Activated CD8-positive, alpha-beta memory T cell treated with anti-CD3 and anti-CD28 coated beads for 24 hours (primary cell): ENCODE results near the gene ITGBL1.
"Not testable (repeated sequence)": the region's sequence is repeated elsewhere in the genome, so short reads cannot be mapped to it uniquely, and the experiment has no call there.

Experiments used
- DNase-seq: peaks from one replicate; pipeline ENCODE4 v3.0.0-alpha.2; 2020

Gene ITGBL1

DNA sequence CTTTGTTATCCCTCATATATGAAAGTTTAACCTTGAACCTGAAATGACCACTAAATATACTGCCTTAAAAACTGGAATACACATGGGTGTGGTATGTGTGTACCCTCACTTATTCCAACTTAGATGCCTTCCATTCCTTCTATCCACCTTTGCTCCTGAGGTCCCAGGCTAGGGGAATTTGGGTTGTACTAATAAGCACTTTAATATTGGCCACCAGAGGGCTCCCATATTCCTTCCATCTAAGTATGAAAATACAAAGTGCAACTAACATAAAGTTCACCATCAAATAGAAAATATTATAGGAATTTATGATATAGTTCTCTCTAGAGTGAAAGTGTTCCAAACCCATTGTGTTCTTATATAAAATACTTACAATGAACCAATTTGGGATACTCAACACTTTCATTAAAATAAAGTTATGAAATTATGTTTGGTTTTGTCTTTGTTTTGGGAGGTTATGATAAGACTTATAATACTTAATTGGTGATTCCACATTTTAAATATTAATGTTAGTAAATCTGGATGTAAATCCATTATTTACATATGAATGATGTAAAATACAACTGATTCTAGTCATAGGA lies 62.3 kb downstream of the ITGBL1 start:
- no peak for DNase-seq

DNA sequence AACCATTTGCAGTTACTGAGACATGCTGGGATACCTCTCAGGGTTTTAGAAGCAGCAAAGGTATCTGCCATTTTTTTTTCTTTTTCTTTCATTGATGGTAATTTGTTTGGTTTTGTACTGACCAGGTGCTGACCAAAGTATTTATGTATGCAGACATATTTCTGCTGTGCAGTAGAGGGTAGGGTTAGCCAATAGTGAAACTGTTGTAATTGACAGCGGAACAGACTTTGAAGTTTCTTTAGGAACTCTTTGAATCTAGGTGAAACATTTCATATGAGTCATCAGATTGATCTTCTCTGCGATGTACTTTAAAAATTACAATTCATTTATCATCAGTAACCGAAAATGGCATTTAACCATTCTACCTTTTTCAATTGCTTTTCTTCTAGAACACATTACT lies 63.0 kb downstream of the ITGBL1 start:
- no peak for DNase-seq

GRCh38 chr13:101516262-101516661 lies 63.8 kb downstream of the ITGBL1 start:
- no peak for DNase-seq

- DNase-seq: no peak
These were observed 68.2 kb downstream of the ITGBL1 start for GRCh38 chr13:101520672-101521071.

- no peak for DNase-seq
These were observed 68.9 kb downstream of the ITGBL1 start for GRCh38 chr13:101521371-101521770.

- no peak for DNase-seq
These were observed 70.1 kb downstream of the ITGBL1 start for GRCh38 chr13:101522607-101523006.

DNA sequence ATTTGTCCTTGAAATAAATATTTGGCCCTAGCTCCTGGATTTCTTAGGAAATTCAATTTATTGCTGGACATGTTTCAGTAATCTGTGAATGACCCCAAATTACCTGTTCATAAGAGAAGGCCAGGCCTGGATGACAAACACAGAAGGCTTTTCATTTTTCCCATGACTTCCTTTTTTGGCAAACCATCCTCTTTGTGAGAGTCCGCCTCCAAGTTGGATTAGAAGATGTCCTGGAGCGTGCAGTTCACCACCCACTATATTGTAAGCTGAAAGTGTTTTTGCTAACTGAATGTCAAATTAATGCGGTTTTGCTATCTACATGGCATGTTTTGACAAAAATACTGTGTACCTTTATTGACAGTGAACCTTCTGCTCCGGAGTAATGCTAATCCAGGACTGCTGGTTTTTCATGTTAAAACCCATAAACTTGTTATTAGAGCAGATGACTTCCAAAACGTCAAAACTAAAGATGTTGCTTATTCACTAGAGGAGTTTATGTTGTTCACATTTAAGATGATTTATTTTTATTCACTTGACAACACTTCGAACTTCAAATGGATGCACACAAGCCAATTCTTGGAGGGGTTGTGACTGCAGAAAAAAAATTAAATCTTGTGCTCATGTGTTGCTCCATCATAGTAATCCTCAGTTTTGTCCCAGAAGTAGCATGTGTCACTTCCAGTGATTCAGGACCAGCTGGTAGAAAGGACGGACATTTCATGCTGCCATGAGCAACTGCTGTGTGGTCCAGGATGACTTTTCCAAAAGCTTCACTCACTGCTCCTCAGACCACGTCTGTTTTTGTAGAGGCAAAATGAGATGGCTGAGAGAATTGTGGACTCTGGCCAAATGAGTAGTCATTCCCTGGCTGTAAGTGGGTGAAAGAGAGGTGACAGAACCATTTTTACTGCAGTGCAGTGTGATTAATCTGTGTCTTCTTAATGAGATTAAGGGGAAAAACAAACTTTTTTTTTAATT lies 71.0 kb downstream of the ITGBL1 start:
- DNase-seq: no peak

DNA sequence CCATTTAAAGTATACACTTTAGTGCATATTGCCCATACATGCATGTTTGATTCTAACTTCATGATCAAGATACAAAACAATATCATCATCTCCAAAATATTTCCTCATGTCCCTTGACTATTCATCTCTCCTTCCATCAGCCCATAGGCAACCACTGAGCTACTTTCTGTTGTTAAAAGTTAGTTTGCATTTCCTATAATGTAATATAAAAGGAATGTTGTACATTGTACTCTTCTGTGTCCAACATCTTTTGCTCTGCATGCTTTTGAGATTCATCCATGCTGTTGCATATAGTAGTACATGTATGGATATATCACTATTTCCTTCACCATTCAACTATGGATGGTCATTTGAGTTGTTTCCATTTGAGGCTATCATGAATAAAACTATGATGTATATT lies 74.7 kb downstream of the ITGBL1 start:
- DNase-seq: no peak

DNA sequence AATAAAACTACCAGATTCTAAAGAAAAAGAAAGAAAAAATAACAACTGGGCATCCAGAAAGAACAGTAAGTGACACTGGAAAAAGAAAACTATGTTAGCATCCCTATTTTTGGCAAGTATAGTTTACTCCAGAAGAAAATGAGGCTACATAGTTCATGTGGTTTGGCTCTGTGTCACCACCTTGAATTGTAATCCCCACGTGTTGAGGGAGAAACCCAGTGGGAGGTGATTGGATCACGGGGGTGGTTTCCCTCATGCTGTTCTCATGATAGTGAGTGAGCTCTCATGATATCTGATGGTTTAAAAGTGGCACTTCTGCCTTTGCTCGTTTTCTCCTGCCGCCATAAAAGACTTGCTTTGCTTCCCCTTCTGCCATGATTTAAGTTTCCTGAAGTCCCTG lies 76.9 kb downstream of the ITGBL1 start:
- no peak for DNase-seq

GRCh38 chr13:101530293-101530692 lies 77.8 kb downstream of the ITGBL1 start:
- no peak for DNase-seq

DNA sequence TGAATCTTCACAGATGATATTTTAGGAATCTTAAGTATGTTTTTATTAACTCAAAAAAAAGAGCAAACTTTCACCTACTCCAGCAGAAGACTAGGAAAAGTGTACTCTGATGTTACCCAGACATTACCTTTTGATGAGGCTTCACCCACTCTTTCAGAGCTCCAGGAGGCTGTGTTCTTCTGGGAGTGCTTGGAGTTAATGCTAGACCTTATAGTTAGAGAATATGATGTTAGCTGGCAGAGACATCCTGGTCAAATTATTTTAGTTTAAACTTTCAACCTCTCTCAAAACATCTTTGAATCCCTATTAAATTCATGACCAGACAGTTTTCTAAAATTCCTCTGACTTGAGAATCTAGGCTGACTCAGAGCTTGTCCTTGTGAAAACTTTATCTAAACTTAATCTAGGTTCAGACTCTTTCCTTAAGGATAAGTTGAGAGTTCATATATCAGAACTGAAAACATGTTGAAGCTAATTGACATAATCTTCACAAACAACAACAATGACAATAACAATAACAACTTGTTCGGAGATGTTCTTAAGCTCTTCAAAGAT lies 82.8 kb downstream of the ITGBL1 start:
- DNase-seq: no peak

DNA sequence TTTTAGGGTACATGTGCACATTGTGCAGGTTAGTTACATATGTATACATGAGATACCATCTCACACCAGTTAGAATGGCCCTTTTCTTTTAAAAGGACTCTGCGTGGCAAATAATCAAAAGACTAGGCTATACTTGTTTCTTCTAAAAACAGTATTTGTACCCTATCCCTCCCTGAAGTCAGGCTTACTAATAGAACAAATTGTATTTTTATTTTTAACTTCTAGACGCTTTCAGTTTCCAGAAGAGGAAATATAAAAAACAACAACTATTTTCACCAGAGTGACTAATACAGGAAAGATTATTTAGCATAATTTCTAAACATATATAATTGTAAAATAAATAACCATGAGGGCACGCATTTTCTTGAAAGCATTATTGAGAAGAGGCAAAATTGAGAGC lies 83.6 kb downstream of the ITGBL1 start:
- DNase-seq: no peak

DNA sequence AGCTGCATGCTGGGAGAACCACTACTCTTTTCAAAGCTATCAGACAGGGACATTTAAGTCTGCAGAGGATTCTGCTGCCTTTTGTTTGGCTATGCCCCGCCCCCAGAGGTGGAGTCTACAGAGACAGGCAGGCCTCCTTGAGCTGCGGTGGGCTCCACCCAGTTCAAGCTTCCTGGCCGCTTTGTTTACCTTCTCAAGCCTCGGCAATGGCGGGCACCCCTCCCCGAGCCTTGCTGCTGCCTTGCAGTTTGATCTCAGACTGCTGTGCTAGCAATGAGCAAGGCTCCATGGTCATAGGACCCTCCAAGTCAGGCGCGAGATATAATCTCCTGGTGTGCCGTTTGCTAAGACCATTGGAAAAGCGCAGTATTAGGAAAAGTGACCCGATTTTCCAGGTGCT lies 92.1 kb downstream of the ITGBL1 start:
- not testable (repeated sequence) for DNase-seq

DNA sequence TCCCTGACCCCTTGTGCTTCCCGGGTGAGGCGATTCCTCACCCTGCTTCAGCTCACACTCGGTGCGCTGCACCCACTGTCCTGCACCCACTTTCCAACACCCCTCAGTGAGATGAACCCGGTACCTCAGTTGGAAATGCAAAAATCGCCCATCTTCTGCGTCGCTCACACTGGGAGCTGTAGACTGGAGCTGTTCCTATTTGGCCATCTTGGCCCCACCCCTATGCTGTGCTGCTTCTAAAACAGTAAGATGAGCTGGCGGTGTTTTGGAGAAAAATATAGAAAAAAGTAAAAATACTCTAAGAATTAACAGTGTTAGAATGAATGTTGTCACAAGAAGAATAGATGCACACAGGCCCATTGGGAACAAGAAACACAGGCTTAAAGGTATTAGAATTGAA lies 92.5 kb downstream of the ITGBL1 start:
- no peak for DNase-seq

GRCh38 chr13:101545521-101545920 lies 93.0 kb downstream of the ITGBL1 start:
- DNase-seq: no peak

DNA sequence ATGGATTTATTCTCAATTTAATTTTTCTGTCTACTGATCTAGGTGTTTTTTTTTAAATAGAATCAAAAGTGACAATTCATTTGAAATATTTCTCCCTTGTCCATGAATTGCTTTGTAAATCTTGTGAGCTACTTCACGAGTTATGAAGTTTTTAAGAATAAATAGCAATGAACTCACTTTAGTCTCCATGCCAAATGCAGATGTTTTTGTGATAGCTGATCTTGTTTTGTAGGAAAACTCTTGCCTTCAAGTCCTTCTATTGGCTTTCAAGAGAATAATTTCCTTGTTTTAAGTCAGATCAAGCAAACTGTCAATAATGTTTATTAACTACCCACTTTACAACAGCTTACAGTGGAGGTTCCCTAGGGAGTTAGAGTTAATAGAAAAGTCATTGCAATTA lies 99.8 kb downstream of the ITGBL1 start:
- no peak for DNase-seq

DNA sequence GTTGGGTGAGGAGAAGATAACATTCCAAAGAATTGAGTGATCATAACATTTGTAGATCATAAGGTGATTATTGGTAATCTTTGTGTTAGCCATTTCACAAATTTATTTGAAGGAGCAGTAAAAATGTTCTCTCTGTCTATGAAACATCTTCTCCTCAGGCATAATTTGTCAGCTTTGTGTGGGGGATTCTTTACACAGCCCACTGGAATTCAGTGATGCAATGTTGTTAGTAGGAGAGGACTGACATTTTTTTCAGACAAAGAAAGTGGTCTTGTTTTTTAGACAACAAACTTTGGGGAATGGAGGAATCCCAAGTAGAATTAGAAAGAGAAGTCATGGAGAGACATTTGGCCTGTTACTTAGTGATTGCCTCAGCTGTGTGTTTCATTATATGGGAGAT lies 100.3 kb downstream of the ITGBL1 start:
- DNase-seq: no peak

GRCh38 chr13:101554420-101555125 lies 102.1 kb downstream of the ITGBL1 start:
- DNase-seq: no peak

GRCh38 chr13:101555610-101556009 lies 103.1 kb downstream of the ITGBL1 start:
- no peak for DNase-seq

DNA sequence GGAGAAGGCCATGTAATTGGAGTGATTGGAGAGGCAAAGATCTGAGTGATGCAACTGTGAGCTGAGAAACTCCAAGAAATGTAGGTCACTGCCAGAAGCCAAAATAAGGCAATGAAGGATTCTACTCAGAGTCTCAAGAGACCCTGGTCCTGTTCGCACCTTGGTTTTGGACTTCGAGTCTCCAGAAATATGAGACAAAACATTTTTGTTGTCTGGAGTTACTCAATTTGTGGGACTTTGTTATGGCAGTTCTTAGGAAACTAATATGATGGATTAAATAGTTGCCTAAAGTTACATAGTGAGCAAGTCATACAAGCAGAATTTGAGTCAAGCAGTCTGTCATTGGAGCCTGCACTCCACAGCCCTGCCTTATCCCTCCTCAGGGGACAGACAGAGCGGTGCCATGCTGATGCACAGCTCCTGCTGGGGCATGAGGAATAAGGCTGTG lies 104.2 kb downstream of the ITGBL1 start:
- no peak for DNase-seq

- DNase-seq: no peak
These were observed 112.8 kb downstream of the ITGBL1 start for GRCh38 chr13:101565317-101565716.

- DNase-seq: no peak
These were observed 115.4 kb downstream of the ITGBL1 start for GRCh38 chr13:101567841-101568240.

DNA sequence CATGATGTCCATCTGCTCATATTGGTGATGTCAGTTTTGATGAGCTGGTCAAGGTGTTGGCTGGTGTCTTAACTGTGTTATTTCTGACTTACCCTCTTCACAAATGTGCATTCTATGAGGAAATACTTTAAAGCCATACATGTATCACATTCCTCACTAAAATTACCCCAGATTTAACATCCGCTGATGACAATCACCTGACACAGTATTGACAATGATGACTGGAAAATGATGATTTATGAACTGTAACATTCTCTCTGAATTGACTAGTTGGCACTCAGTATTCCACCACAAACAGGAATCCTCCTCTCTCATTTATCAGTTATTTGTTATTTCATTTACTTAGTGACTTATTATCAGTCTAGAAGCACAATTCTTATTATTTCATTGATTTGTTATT lies 117.3 kb downstream of the ITGBL1 start:
- DNase-seq: no peak
